Mesendoderm (in vitro differentiated cells): Measurements from ENCODE around the gene SUN3.

ENCODE experiments used
- DNase-seq: peaks from one replicate; pipeline ENCODE4 v3.0.0; 2013
- H2AK5ac ChIP-seq: 2 replicates; pipeline ENCODE4 v1.6.1; 2013; ENCODE audit warnings: low read length, inconsistent platforms
- H2BK120ac ChIP-seq: 2 replicates; pipeline ENCODE4 v1.6.1; 2013; ENCODE audit warnings: low read depth, mild to moderate bottlenecking, low read length, moderate library complexity, mixed read lengths
- H2BK15ac ChIP-seq: replicated peaks from 2 replicates; pipeline ENCODE4 v1.6.1; 2013; ENCODE audit warnings: low read depth, mild to moderate bottlenecking, moderate library complexity
- H2BK5ac ChIP-seq: 2 replicates; pipeline ENCODE4 v1.6.1; 2013; ENCODE audit warnings: low read length, inconsistent platforms
- H3K18ac ChIP-seq: 2 replicates; pipeline ENCODE4 v1.6.1; 2013; ENCODE audit warnings: mild to moderate bottlenecking, low read length, mixed read lengths
- H3K23ac ChIP-seq: one replicate; pipeline ENCODE4 v1.6.1; 2013; ENCODE audit warnings: low read length
- H3K27ac ChIP-seq: 2 replicates; pipeline ENCODE4 v1.5.1; 2013; ENCODE audit warnings: low read depth, mild to moderate bottlenecking, inconsistent platforms, low read length, moderate library complexity
- H3K27me3 ChIP-seq: 2 replicates; pipeline ENCODE4 v1.6.1; 2013; ENCODE audit warnings: low read length, control low read depth, mild to moderate bottlenecking, inconsistent platforms; ENCODE audit not compliant: insufficient read depth, poor library complexity
- H3K36me3 ChIP-seq: 2 replicates; pipeline ENCODE4 v1.6.1; 2013; ENCODE audit warnings: low read length, inconsistent platforms; ENCODE audit not compliant: control insufficient read depth, insufficient read depth
- H3K4ac ChIP-seq: one replicate; pipeline ENCODE4 v1.6.1; 2013; ENCODE audit warnings: low read depth, mild to moderate bottlenecking, low read length, moderate library complexity
- H3K4me1 ChIP-seq: 2 replicates; pipeline ENCODE4 v1.6.1; 2013; ENCODE audit warnings: low read depth, low read length, inconsistent platforms; ENCODE audit not compliant: control insufficient read depth
- H3K4me2 ChIP-seq: 2 replicates; pipeline ENCODE4 v1.6.1; 2013; ENCODE audit warnings: low read length
- H3K4me3 ChIP-seq: 2 replicates; pipeline ENCODE4 v1.5.1; 2013; ENCODE audit warnings: mild to moderate bottlenecking, low read length
- H3K56ac ChIP-seq: one replicate; pipeline ENCODE4 v1.6.1; 2013; ENCODE audit warnings: low read length
- H3K79me1 ChIP-seq: 2 replicates; pipeline ENCODE4 v1.6.1; 2013; ENCODE audit warnings: low read length, inconsistent platforms
- H3K79me2 ChIP-seq: 2 replicates; pipeline ENCODE4 v1.6.1; 2013; ENCODE audit warnings: mild to moderate bottlenecking, low read length; ENCODE audit not compliant: control insufficient read depth, insufficient read depth
- H3K9ac ChIP-seq: 2 replicates; pipeline ENCODE4 v1.6.1; 2013; ENCODE audit warnings: low read length, inconsistent platforms
- H4K5ac ChIP-seq: one replicate; pipeline ENCODE4 v1.6.1; 2013; ENCODE audit warnings: low read length
- H4K8ac ChIP-seq: one replicate; pipeline ENCODE4 v1.6.1; 2013; ENCODE audit warnings: low read depth, mild to moderate bottlenecking, control low read depth, low read length, moderate library complexity
- WGBS: extraction: QIAGEN DNeasy Blood & Tissue Kit; methylation state at CpG from one replicate; pipeline ENCODE4 v1.1.7; 2013; ENCODE audit warnings: low lambda C conversion rate, missing lambda C conversion rate; ENCODE audit not compliant: insufficient coverage; ENCODE audit errors: extremely low coverage; 5-methylcytosine and 5-hydroxymethylcytosine counted together

SUN3 gene

GRCh38 chr7:47953822-47954221 is 75.1 kb downstream of the SUN3 start:
- Histone ChIP-seq H3K4me2 (no peak overlapping the region), H3K4me1 (peaks cover 2% of the 10 kb centered on the region), H2BK120ac (no peak overlapping the region), H3K36me3 (no peaks in the 10 kb centered on the region), H2BK15ac (no peak overlapping the region), H3K23ac (no peak overlapping the region), H3K4ac (no peak overlapping the region), H3K4me3 (no peak overlapping the region), H3K79me2 (no peaks in the 10 kb centered on the region), H2BK5ac (no peak overlapping the region), H3K27me3 (no peaks in the 10 kb centered on the region), H2AK5ac (no peak overlapping the region), H3K56ac (no peak overlapping the region), H4K8ac (no peak overlapping the region), H3K27ac (no peak overlapping the region), H3K18ac (no peak overlapping the region), H3K9ac (no peak overlapping the region), H4K5ac (no peak overlapping the region), H3K79me1 (peaks cover 2% of the 10 kb centered on the region)
- no CpG with 5 or more reads among the region's 4 CpGs for WGBS
- DNase-seq: no peak

- Histone ChIP-seq H3K23ac (no peak overlapping the region), H3K4ac (no peak overlapping the region), H3K27ac (no peak overlapping the region), H3K4me3 (no peak overlapping the region), H2BK5ac (no peak overlapping the region), H3K56ac (no peak overlapping the region), H3K27me3 (no peaks in the 10 kb centered on the region), H2BK120ac (no peak overlapping the region), H3K18ac (no peak overlapping the region), H3K4me2 (no peak overlapping the region), H4K5ac (no peak overlapping the region), H3K9ac (no peak overlapping the region), H2AK5ac (no peak overlapping the region), H3K79me1 (peaks cover 2% of the 10 kb centered on the region), H3K4me1 (peaks cover 2% of the 10 kb centered on the region), H3K79me2 (no peaks in the 10 kb centered on the region), H2BK15ac (no peak overlapping the region), H4K8ac (no peak overlapping the region), H3K36me3 (no peaks in the 10 kb centered on the region)
- DNase-seq: no peak
- no CpG with 5 or more reads among the region's 4 CpGs for WGBS
Observed at GRCh38 chr7:47952224-47952623, 76.7 kb downstream of the SUN3 start.

- Histone ChIP-seq H3K18ac (no peak overlapping the region), H3K79me2 (no peaks in the 10 kb centered on the region), H2AK5ac (no peak overlapping the region), H3K4me1 (peaks cover 2% of the 10 kb centered on the region), H4K5ac (no peak overlapping the region), H3K79me1 (peaks cover 2% of the 10 kb centered on the region), H3K4me3 (no peak overlapping the region), H3K27me3 (no peaks in the 10 kb centered on the region), H2BK15ac (no peak overlapping the region), H3K27ac (no peak overlapping the region), H3K23ac (no peak overlapping the region), H3K4me2 (no peak overlapping the region), H3K56ac (no peak overlapping the region), H3K4ac (no peak overlapping the region), H2BK120ac (no peak overlapping the region), H3K36me3 (no peaks in the 10 kb centered on the region), H3K9ac (no peak overlapping the region), H2BK5ac (no peak overlapping the region), H4K8ac (no peak overlapping the region)
- DNase-seq: no peak
Observed at GRCh38 chr7:47951374-47951773, 77.5 kb downstream of the SUN3 start.

GRCh38 chr7:47950714-47951113 is 78.2 kb downstream of the SUN3 start:
- Histone ChIP-seq H3K4me2 (no peak overlapping the region), H3K9ac (no peak overlapping the region), H3K4ac (no peak overlapping the region), H2BK5ac (no peak overlapping the region), H3K27me3 (no peaks in the 10 kb centered on the region), H3K23ac (no peak overlapping the region), H4K5ac (no peak overlapping the region), H3K56ac (no peak overlapping the region), H3K4me3 (no peak overlapping the region), H4K8ac (no peak overlapping the region), H3K36me3 (no peaks in the 10 kb centered on the region), H3K27ac (no peak overlapping the region), H3K79me2 (no peaks in the 10 kb centered on the region), H3K79me1 (no peaks in the 10 kb centered on the region), H3K4me1 (no peaks in the 10 kb centered on the region), H3K18ac (no peak overlapping the region), H2BK15ac (no peak overlapping the region), H2BK120ac (no peak overlapping the region), H2AK5ac (no peak overlapping the region)
- peak; percentile 34 for DNase-seq
- WGBS: no CpG with 5 or more reads among the region's 11 CpGs

- no peak overlapping the region for H2BK120ac ChIP-seq
- H3K4me3 ChIP-seq: no peak overlapping the region
- H2BK15ac ChIP-seq: no peak overlapping the region
- no peaks in the 10 kb centered on the region for H3K79me1 ChIP-seq
- WGBS: no CpG with 5 or more reads among the region's 4 CpGs
- H4K8ac ChIP-seq: no peak overlapping the region
- no peaks in the 10 kb centered on the region for H3K27me3 ChIP-seq
- no peak overlapping the region for H3K4me2 ChIP-seq
- no peak overlapping the region for H2BK5ac ChIP-seq
- no peak overlapping the region for H3K9ac ChIP-seq
- no peaks in the 10 kb centered on the region for H3K36me3 ChIP-seq
- H3K4ac ChIP-seq: no peak overlapping the region
- H2AK5ac ChIP-seq: no peak overlapping the region
- H3K23ac ChIP-seq: no peak overlapping the region
- H3K56ac ChIP-seq: no peak overlapping the region
- no peak overlapping the region for H3K27ac ChIP-seq
- no peak overlapping the region for H3K18ac ChIP-seq
- H3K79me2 ChIP-seq: no peaks in the 10 kb centered on the region
- DNase-seq: no peak
- H3K4me1 ChIP-seq: no peaks in the 10 kb centered on the region
- no peak overlapping the region for H4K5ac ChIP-seq
Observed at GRCh38 chr7:47949703-47950102, 79.2 kb downstream of the SUN3 start.

- Histone ChIP-seq H3K36me3 (no peaks in the 10 kb centered on the region), H4K5ac (no peak within 1 kb of the TSS), H3K27me3 (no peaks in the 10 kb centered on the region), H3K4ac (no peak within 1 kb of the TSS), H2BK15ac (no peak within 1 kb of the TSS), H3K9ac (no peak within 1 kb of the TSS), H3K4me2 (no peak within 1 kb of the TSS), H2BK5ac (no peak within 1 kb of the TSS), H3K79me1 (no peaks in the 10 kb centered on the region), H3K79me2 (no peaks in the 10 kb centered on the region), H2BK120ac (no peak within 1 kb of the TSS), H3K56ac (no peak within 1 kb of the TSS), H3K4me1 (no peaks in the 10 kb centered on the region), H2AK5ac (no peak within 1 kb of the TSS), H3K23ac (no peak within 1 kb of the TSS), H3K4me3 (no peak within 1 kb of the TSS), H3K27ac (no peak within 1 kb of the TSS), H4K8ac (no peak within 1 kb of the TSS), H3K18ac (no peak within 1 kb of the TSS)
- DNase-seq: no peak
- no CpG with 5 or more reads among the region's 7 CpGs for WGBS
Observed at GRCh38 chr7:47948141-47948790, 80.6 kb downstream of the SUN3 start, which contains the start of gene PKD1L1. Gene PKD1L1 (minus strand): TSS chr7:47948466. CDS start chr7:47948440, 26 bp downstream.
